Left renal cortex interstitium (tissue), 4 donors: ENCODE measurements around the gene NREP. TPM values are rescaled to one million over a fixed set of nuclear protein-coding genes. Genes with fewer than 3 reads are reported as not detected.
"Not testable (repeated sequence)": the region's sequence is repeated elsewhere in the genome, so short reads cannot be mapped to it uniquely, and the experiment has no call there.

ENCODE experiments used
- DNase-seq, 4 donors: peaks; one replicate each; pipeline ENCODE4 v3.0.0-alpha.2; 2013; ENCODE audit warnings: low read depth in 4 of 4, low spot score in 2 of 4, missing footprints in 1 of 4
- polyA plus RNA-seq, 4 donors: library from polyadenylated mRNA; unstranded; fragments of 120-200 nt; gene quantifications; one replicate each; pipeline ENCODE4 v1.2.1, GENCODE V29; 2013; ENCODE audit not compliant: insufficient read length in 4 of 4

The NREP gene
- polyA plus RNA-seq, 4 donors = 746 to 854 (median 787) TPM

- DNase-seq = no peak
Measured at GRCh38 chr5:111741278-111741677, 15.7 kb downstream of the NREP start.

- DNase-seq = no peak
Measured at GRCh38 chr5:111739416-111739815, 17.6 kb downstream of the NREP start.

- DNase-seq = no peak
Measured at GRCh38 chr5:111738118-111738517, 18.9 kb downstream of the NREP start.

DNA sequence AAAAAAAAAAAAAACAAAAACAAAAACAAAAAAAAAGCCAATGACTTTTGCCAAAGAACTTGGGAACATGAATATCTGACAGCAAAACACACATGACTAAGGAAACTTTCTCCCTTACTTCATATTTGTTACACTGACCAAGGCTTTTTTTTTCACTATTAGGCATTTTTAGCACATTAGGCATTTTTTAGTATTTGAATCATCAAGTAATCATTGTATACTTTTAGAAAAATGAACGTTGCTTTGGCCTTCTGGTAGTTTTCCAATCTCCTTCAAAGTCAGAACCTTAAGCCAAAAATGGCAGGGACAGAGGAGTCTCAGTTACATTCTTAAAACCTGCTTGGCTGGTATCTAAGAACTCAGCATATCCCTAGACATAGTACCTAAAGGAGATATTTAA lies 19.3 kb downstream of the NREP start:
- DNase-seq = no peak

GRCh38 chr5:111735583-111736270 lies 21.3 kb downstream of the NREP start:
- no peak for DNase-seq

DNA sequence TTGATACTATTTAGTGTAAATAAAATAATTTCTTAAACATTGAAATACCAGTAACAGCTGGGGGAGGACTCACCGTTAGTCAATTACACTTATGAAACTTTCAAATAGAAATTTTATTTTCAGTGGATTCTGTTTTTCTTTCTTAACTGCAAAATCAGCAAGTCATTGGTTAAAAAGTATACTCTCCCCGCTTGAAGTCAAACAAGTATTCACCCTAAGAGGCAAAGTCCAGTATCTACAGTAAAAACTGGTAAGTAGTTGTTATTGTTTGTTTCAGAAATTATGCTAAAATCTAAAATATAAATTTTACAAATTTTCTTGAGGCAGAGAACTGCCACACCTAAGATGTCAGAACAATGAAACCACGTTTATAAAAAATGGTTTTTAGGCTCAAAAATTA lies 22.4 kb downstream of the NREP start:
- DNase-seq = no peak

DNA sequence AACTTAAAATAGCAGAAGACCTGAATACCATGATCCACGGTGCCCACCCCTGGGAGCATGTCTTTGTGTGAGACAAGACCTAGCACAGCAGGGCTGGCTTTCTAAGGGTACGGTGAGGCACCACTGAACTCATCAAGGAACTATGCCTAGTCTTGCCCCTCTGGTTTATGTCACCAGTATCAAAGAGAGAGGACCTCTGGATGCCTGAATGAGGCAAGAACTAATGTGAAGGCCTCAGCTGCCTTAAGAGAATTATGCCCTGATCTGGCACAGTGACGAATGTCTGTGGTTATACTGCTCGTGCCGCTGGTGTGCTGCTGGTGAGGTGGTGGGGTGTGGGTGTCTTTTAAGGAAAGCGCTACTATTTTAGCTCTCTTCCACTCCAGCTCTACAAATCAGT lies 23.0 kb downstream of the NREP start:
- no peak for DNase-seq

DNA sequence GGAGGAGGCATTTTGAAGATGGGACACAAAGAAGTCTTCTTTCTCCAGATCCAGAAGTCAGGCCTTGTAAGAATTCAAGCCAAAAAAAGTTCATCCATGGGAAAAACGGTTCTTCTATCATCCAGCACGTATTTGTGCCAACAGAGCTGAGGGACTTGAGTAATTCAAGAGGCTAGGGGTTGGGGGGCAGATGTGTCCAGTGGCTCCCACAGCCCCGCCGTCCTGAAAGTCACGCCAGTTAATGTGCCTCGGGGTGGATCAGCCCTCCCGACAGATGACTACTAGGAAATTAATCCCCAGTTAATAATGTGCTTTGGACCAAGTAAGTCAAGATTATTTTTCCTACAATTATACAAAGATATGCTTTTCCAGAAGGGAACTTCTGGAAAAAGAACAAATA lies 23.4 kb downstream of the NREP start:
- DNase-seq = no peak

DNA sequence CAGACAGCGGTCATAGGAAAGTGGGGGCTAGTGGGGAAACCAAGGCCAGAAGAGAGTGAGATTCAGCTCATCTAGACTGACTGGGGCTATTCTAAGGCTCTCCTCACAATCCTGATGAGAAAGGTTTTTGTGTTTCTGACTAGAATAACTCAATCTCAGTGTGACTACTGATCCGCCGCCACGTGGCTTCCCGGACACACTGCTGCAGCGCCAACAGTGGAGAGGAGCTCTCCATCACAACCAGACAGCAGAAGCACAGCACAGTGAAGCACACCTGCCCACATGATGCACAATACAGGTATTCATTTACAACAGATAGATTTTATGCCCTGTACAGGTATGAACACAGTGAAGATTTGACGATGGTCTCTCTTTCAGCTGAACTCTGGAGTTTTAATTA lies 25.4 kb downstream of the NREP start:
- DNase-seq = no peak

- DNase-seq = no peak
Measured at GRCh38 chr5:111730659-111731382, 26.2 kb downstream of the NREP start.

GRCh38 chr5:111728941-111729340 lies 28.1 kb downstream of the NREP start:
- DNase-seq = no peak

DNA sequence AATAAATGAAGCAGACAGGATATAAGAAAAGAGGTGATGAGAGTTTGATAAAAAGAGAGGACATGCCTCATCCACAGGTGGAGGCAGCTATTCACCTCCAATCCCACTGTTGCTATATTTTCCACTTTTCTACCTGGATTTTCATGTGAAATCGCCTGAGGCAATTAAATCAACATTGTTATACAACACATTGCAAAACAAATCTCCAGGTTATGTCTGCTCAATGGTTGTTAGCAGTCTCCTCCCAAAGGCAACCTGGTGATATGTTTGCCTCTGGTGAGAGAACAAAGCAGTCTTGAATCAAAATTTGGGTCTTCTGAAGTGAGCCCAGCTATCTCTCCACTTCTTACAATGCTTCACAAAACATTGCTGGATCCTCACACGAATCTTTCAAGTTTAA lies 30.0 kb downstream of the NREP start:
- DNase-seq = no peak

- DNase-seq = no peak
Measured at GRCh38 chr5:111722140-111722539, 34.9 kb downstream of the NREP start.

DNA sequence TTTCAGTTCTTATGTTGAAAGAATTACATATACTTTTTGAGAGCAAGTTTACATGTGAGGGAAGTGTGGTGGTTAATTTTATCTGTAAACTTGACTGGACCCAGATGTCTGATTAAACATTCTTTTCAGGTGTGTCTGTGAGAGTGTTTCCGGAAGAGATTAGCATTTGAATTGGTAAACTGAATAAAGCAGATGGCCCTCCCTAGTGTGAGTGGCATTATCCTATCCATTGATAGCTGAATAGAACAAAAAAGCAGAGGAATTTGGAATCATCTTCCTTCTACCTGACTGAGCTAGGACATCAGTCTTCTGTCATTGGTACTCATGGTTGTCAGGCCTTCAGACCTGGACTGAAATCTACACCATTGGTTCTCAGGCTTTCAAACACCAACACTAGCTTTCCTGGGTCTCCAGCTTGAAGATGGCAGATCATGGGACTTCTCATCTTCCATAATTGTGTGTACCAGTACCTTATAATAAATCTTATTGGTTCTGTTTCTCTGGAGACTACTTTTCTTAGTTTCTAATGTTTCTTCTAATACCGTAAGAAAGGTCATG lies 36.6 kb downstream of the NREP start:
- DNase-seq = no peak

DNA sequence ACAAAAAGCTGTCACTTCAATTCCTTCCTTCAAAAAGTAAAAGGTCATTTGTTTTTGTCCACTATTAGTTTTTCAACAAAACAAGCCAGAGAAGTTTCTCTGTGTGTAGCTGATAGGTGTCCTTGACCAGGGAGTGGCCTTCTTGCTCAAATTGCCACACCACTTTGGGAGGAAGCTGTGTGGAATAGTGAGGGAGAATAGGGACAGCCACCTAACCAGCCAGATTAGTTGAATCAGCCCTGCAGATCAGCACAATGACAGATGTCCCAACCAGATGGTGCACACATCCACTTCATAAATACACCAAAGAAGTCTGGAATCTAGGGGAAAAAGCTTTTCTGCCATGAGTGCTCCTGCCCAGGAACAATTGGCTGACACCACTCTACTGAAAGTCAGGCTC lies 37.2 kb downstream of the NREP start:
- no peak for DNase-seq

DNA sequence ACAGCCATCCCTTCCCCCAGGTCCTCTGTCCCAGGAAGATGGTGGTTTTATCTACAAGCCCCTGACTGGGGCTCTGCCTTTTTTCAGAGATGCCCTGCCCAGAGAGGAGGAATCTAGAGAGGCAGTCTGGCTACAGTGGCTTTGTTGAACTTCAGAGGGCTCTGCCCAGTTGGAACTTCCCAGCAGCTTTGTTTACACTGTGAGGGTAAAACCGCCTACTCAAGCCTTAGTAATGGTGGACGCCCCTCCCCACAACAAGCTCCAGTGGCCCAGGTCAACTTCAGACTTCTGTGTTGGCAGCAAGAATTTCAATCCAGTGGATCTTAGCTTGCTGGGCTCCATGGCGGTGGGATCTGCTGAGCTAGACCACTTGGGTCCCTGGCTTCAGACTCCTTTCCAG lies 40.2 kb downstream of the NREP start:
- DNase-seq = not testable (repeated sequence)

GRCh38 chr5:111707630-111708164 lies 49.3 kb downstream of the NREP start:
- no peak for DNase-seq

GRCh38 chr5:111706345-111706744 lies 50.6 kb downstream of the NREP start:
- no peak for DNase-seq

GRCh38 chr5:111704452-111705085 lies 52.4 kb downstream of the NREP start:
- no peak for DNase-seq

- DNase-seq = no peak
Measured at GRCh38 chr5:111703662-111704061, 53.3 kb downstream of the NREP start.

GRCh38 chr5:111699976-111700375 lies 57.0 kb downstream of the NREP start:
- no peak for DNase-seq
